H1 (cell line): ENCODE data around the gene WDR35. TPM values are rescaled to one million over a fixed set of nuclear protein-coding genes. Genes with fewer than 3 reads are reported as not detected.
A peak's percentile ranks its signal among the peaks of the same experiment; 100 is the strongest.

Source experiments
- CBX8 ChIP-seq: fragments of 300-800, 300-1000 bp; sonication (generic); IDR thresholded peaks from 2 replicates; pipeline ENCODE4 v1.7.1; 2016; ENCODE audit warnings: low read depth, low read length, borderline replicate concordance
- CHD7 ChIP-seq: fragments of 300-600 bp; sonication (generic); IDR thresholded peaks from 2 replicates; pipeline ENCODE4 v1.7.1; 2012; ENCODE audit warnings: low read length, moderate library complexity, mild to moderate bottlenecking, inconsistent platforms; ENCODE audit not compliant: insufficient replicate concordance
- CREB1 ChIP-seq: IDR thresholded peaks from 2 replicates; pipeline ENCODE4 v1.6.1; 2012; ENCODE audit warnings: inconsistent platforms
- JUND ChIP-seq: IDR thresholded peaks from 2 replicates; pipeline ENCODE4 v1.6.1; 2011; ENCODE audit warnings: mild to moderate bottlenecking, improper control_type of control experiment, low read length
- MAFK ChIP-seq: IDR thresholded peaks from 2 replicates; pipeline ENCODE4 v1.6.1; 2012; ENCODE audit warnings: low read depth, mild to moderate bottlenecking, improper control_type of control experiment, low read length
- SIX5 ChIP-seq: IDR thresholded peaks from 2 replicates; pipeline ENCODE4 v1.6.1; 2011; ENCODE audit warnings: mild to moderate bottlenecking, low read depth, low read length
- SP2 ChIP-seq: IDR thresholded peaks from 2 replicates; pipeline ENCODE4 v1.6.1; 2012; ENCODE audit warnings: mild to moderate bottlenecking, low read length, inconsistent platforms
- SRF ChIP-seq: IDR thresholded peaks from 2 replicates; pipeline ENCODE4 v1.6.1; 2011; ENCODE audit warnings: mild to moderate bottlenecking, low read depth, low read length, moderate library complexity
- polyA plus RNA-seq, 7 experiments: library from polyadenylated mRNA; depleted of rRNA in 3 of 7; stranded (reverse) in 5 of 7; unstranded in 2 of 7; fragments of >200 nt in 5 of 7; fragments of 200-250 nt in 2 of 7; gene quantifications; 1 replicate in 5 of 7; 2 replicates in 1 of 7; 4 replicates in 1 of 7; pipeline versions ENCODE4 v1.2.1 to v1.2.3, GENCODE V29; 2011 to 2013; ENCODE audit warnings: missing spikeins in 2 of 7, mixed read lengths in 2 of 7
- total RNA-seq: library from RNA; stranded (reverse); fragmentation: NEBNext Ultra II Directional; extraction: Animal tissue kit (Norgen Biotek cat#: 25700); gene quantifications from 2 replicates; pipeline ENCODE4 v1.2.1, GENCODE V29; 2021
- TF ChIP-seq, protein P1 (sequence below): IDR thresholded peaks from 2 replicates; pipeline ENCODE4 v1.6.1; 2012; ENCODE audit warnings: inconsistent platforms

The WDR35 gene
- total and polyA plus RNA-seq, 2 of the 8 experiments (the other 6 are each of a cell fraction or from before 2014, with no cell fraction given) = 9.0 to 25.5 TPM

DNA sequence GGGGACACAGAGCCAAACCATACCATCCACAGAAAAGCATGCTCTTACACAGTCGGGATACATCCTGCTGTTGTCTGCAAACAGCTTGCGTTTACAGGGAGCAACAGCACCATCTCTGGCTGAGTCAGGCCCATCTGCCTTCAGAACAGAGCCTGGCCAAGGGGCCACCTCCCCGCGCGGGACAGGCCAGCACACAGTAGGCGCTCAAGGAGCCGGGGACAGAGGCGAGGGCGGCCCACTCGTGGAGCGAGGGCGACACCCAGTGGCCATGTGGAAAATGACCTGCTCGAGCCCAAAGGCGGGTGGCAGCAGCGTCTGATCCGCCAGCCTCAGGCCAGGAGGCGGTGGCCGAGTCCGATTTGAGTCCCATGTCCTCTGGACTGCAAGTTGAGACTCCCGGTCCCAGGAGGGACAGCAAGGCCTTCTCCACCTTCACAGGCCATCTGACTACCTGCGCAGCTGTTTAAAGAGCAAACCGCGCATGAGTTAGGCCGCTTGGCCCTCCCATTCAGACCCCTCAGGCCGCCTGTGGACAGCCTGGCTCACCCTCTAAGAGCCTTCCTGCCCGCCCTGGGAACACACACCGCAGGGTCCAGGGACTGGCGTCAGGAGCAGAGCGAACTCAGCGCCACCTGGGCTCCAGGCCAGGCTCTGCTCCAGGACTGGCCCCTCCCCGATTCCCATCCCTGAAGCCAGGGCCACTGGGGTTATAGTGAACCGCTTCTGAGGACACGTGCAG, 126.4 kb downstream of the WDR35 start (continued):
- TF ChIP-seq MAFK (no peak), CHD7 (no peak), SRF (no peak), CREB1 (no peak), SIX5 (no peak), JUND (peak; percentile 68; the same call in 1 of the 2 replicates), SP2 (no peak), CBX8 (no peak)
- TF ChIP-seq, protein P1, sequence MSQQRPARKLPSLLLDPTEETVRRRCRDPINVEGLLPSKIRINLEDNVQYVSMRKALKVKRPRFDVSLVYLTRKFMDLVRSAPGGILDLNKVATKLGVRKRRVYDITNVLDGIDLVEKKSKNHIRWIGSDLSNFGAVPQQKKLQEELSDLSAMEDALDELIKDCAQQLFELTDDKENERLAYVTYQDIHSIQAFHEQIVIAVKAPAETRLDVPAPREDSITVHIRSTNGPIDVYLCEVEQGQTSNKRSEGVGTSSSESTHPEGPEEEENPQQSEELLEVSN = peak; percentile 18
